K562 (cell line): ENCODE data around the gene TMEM167B. TPM values are rescaled to one million over a fixed set of nuclear protein-coding genes. Genes with fewer than 3 reads are reported as not detected.
A peak's percentile ranks its signal among the peaks of the same experiment; 100 is the strongest.

Experiments used
- CEBPG ChIP-seq, 3 experiments: fragments of 200-800 bp in 1 of 3; sonication (Bioruptor generic) in 1 of 3; sonication (generic) in 1 of 3; formaldehyde crosslinking in 1 of 3; IDR thresholded peaks in 2 of 3; conservative IDR thresholded peaks in 1 of 3; 2 replicates each; pipeline versions ENCODE4 v1.6.1 to v1.8.0; 2016 to 2022; ENCODE audit warnings: missing compliant biosample characterization in 2 of 3, missing genetic modification characterization in 2 of 3, mild to moderate bottlenecking in 1 of 3, missing genetic modification reagents in 1 of 3
- DMBX1 ChIP-seq: fragments of 250-450 bp; sonication (Bioruptor Pico); IDR thresholded peaks from 2 replicates; pipeline ENCODE4 v1.8.0; 2022; ENCODE audit warnings: inconsistent platforms, mild to moderate bottlenecking, moderate library complexity, borderline replicate concordance
- DNMT1 ChIP-seq: fragments of 450-650 bp; IDR thresholded peaks from 2 replicates; pipeline ENCODE4 v1.6.1; 2016; ENCODE audit warnings: antibody characterized with exemption, mild to moderate bottlenecking
- ELF2 ChIP-seq: fragments of 250-450 bp; sonication (Bioruptor Pico); IDR thresholded peaks from 2 replicates; pipeline ENCODE4 v1.5.0; 2021; ENCODE audit warnings: mild to moderate bottlenecking
- EP400 ChIP-seq: fragments of 450-650 bp; IDR thresholded peaks from 2 replicates; pipeline ENCODE4 v1.6.1; 2017; ENCODE audit warnings: antibody characterized with exemption, mild to moderate bottlenecking, moderate library complexity
- ETV5 ChIP-seq: sonication (generic); formaldehyde crosslinking; IDR thresholded peaks from 2 replicates; pipeline ENCODE4 v1.4.0; 2020; ENCODE audit warnings: low read depth, mild to moderate bottlenecking, missing genetic modification reagents
- EZH2 ChIP-seq: IDR thresholded peaks from 2 replicates; pipeline ENCODE4 v1.6.1; 2012; ENCODE audit warnings: low read depth, mild to moderate bottlenecking, inconsistent platforms, low read length, borderline replicate concordance
- FOXJ2 ChIP-seq: fragments of 200-800 bp; sonication (Bioruptor generic); IDR thresholded peaks from 2 replicates; pipeline ENCODE4 v1.6.1; 2016; ENCODE audit warnings: missing genetic modification characterization, missing compliant biosample characterization
- HES1 ChIP-seq: fragments of 450-650 bp; IDR thresholded peaks from 2 replicates; pipeline ENCODE4 v1.6.1; 2016; ENCODE audit warnings: low read depth, mild to moderate bottlenecking, moderate library complexity
- NBN ChIP-seq: fragments of 450-650 bp; IDR thresholded peaks from 2 replicates; pipeline ENCODE4 v1.6.1; 2016; ENCODE audit warnings: low read depth, mild to moderate bottlenecking
- NFE2L1 ChIP-seq: fragments of 450-650 bp; IDR thresholded peaks from 2 replicates; pipeline ENCODE4 v1.6.1; 2016; ENCODE audit warnings: missing genetic modification characterization, low read depth, mild to moderate bottlenecking, missing compliant biosample characterization, moderate library complexity, borderline replicate concordance
- SMAD4 ChIP-seq: fragments of 250-450 bp; sonication (Bioruptor Pico); conservative IDR thresholded peaks from 2 replicates; pipeline ENCODE4 v1.8.0; 2021; ENCODE audit warnings: inconsistent platforms, mild to moderate bottlenecking, moderate library complexity
- SMARCB1 ChIP-seq: IDR thresholded peaks from 2 replicates; pipeline ENCODE4 v1.6.1; 2011; ENCODE audit warnings: improper control_type of control experiment, low read depth; ENCODE audit not compliant: insufficient read length
- SMC3 ChIP-seq: conservative IDR thresholded peaks from 2 replicates; pipeline ENCODE4 v1.6.1; 2011; ENCODE audit warnings: low read depth, low read length, improper control_type of control experiment; ENCODE audit not compliant: insufficient read depth
- TEAD4 ChIP-seq, 2 experiments: sonication (generic) in 1 of 2; formaldehyde crosslinking in 1 of 2; IDR thresholded peaks; 2 replicates each; pipeline versions ENCODE4 v1.6.1 to v1.8.0; 2012 to 2022; ENCODE audit warnings: borderline replicate concordance in 1 of 2, inconsistent platforms in 1 of 2, low read length in 1 of 2, mild to moderate bottlenecking in 1 of 2, missing genetic modification reagents in 1 of 2
- THAP7 ChIP-seq: fragments of 250-450 bp; sonication (Bioruptor Pico); IDR thresholded peaks from 2 replicates; pipeline ENCODE4 v1.5.0; 2021
- ZBTB2 ChIP-seq: fragments of 450-650 bp; IDR thresholded peaks from 2 replicates; pipeline ENCODE4 v1.6.1; 2016; ENCODE audit warnings: antibody characterized with exemption
- ZEB2 ChIP-seq: fragments of 450-650 bp; IDR thresholded peaks from 2 replicates; pipeline ENCODE4 v1.6.1; 2016
- ZHX1 ChIP-seq: fragments of 150-350 bp; conservative IDR thresholded peaks from 2 replicates; pipeline ENCODE4 v1.6.1; 2014; ENCODE audit warnings: low read length
- ZZZ3 ChIP-seq: fragments of 450-650 bp; IDR thresholded peaks from 2 replicates; pipeline ENCODE4 v1.6.1; 2016; ENCODE audit warnings: antibody characterized with exemption, mild to moderate bottlenecking, moderate library complexity
- polyA plus RNA-seq, 8 experiments: library from polyadenylated mRNA; depleted of rRNA in 4 of 8; stranded (reverse) in 5 of 8; unstranded in 3 of 8; fragments of >200 nt; fragmentation: Nextera tagmentation in 2 of 8; fragmentation: Illumina TruSeq in 1 of 8; extraction: Ambion mirVana in 2 of 8; extraction: Trizol in 1 of 8; gene quantifications; 2 replicates each; pipeline versions ENCODE4 v1.2.1 to v1.2.3, GENCODE V29; 2011 to 2014; ENCODE audit warnings: inconsistent platforms in 1 of 8, missing spikeins in 1 of 8
- total RNA-seq, 7 experiments: library from RNA; depleted of rRNA in 6 of 7; stranded (reverse); fragments of >200 nt in 6 of 7; fragmentation: Illumina TruSeq in 2 of 7; extraction: Trizol in 2 of 7; gene quantifications; 2 replicates each; pipeline versions ENCODE4 v1.2.1 to v1.2.3, GENCODE V29; 2011 to 2021; ENCODE audit warnings: low replicate concordance in 1 of 7

TMEM167B gene
- total and polyA plus RNA-seq, 9 of the 15 experiments (the other 6 are each of a cell fraction or from before 2014, with no cell fraction given), result 17.2 to 36.4 (median 32.2) TPM

GRCh38 chr1:109138358-109138757, 47.8 kb downstream of the TMEM167B start (continued):
- TF ChIP-seq DMBX1 (CRISPR knock-in tag), result no peak
- no peak for TF ChIP-seq NBN
- no peak for TF ChIP-seq THAP7 (CRISPR knock-in tag)
- TF ChIP-seq TEAD4 (IDR thresholded peaks at IDR 0.05; ENCODE audit: low read length), result 0 out of 2 replicates have a peak, but pooled peaks have one; percentile 34
- TF ChIP-seq TEAD4 (CRISPR knock-in tag; IDR thresholded peaks at IDR 0.05; ENCODE audit: borderline replicate concordance), result no peak
- no peak for TF ChIP-seq EZH2
- no peak for TF ChIP-seq DNMT1
- TF ChIP-seq EP400, result no peak
- TF ChIP-seq FOXJ2, result no peak
- TF ChIP-seq ELF2 (CRISPR knock-in tag), result no peak
- TF ChIP-seq ZEB2, result peak; percentile 78
- TF ChIP-seq CEBPG (CRISPR knock-in tag; IDR thresholded peaks at IDR 0.05), result no peak
- no peak for TF ChIP-seq CEBPG (tag; conservative IDR thresholded peaks at IDR 0.05 in 1 of 2, IDR thresholded peaks at IDR 0.05 in 1 of 2)
- TF ChIP-seq HES1, result no peak
- TF ChIP-seq SMAD4 (CRISPR knock-in tag), result no peak
- no peak for TF ChIP-seq NFE2L1 (tag)
- TF ChIP-seq ZHX1, result no peak
- 0 out of 2 replicates have a peak, but pooled peaks have one; percentile 32 for TF ChIP-seq ZBTB2
- TF ChIP-seq ZZZ3, result no peak
- TF ChIP-seq SMARCB1, result no peak
- no peak for TF ChIP-seq SMC3
- TF ChIP-seq ETV5 (CRISPR knock-in tag), result no peak
